ENCODE data around the gene LARP1.
"Not testable (repeated sequence)": the region's sequence is repeated elsewhere in the genome, so short reads cannot be mapped to it uniquely, and the experiment has no call there.

GRCh38 chr5:154835701-154836052 lies 80.5 kb downstream of the LARP1 start:
- TF ChIP-seq CTCF (conservative IDR thresholded peaks at IDR 0.05 in 1 of 2, IDR thresholded peaks at IDR 0.05 in 1 of 2; ENCODE audit: extremely low read depth in 1 of 2, insufficient read depth in 1 of 2, low read depth in 1 of 2, low read length in 2 of 2); EZH2 (IDR thresholded peaks at IDR 0.05; ENCODE audit: borderline replicate concordance, low read length): not testable (repeated sequence)

Measured in mammary epithelial cell (primary cell).